ENCODE data around the gene SULT2B1. TPM values are rescaled to one million over a fixed set of nuclear protein-coding genes. Genes with fewer than 3 reads are reported as not detected.

SULT2B1 gene
- total and polyA plus RNA-seq, 2 experiments from 2014 or later, result not detected

DNA sequence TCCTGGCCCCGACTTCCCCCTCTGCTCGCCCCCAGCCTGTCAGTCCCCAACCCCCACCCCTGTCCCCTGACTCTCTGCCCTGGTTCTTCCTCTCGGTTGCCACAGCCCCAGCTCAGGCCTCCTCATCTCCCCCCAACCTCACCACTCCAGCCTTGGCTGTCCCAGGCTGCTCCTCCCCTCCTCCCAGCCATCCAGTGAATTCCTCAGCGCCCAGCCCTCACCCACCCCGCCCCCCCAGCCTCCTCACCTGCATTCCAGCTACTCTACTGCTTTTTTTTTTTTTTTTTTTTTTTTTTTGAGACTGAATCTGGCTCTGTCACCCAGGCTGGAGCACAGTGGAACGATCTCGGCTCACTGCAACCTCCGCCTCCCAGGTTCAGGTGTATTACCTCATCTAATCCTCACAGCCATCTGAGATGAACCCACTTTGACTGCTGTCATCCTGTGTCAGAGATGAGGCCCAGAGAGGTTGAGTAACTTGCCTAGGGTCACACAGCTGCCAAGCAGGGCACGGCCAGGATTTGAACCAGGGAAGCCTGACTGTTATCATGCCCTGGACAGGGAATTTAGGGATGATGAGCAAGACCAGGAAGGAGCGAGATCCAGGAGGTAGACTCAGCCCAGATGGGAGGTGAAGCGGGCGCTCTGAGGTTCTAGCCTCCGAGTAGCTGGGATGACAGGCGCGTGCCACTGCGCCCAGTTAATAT, 2.6 kb downstream of the SULT2B1 start:
- in situ Hi-C loops (cut with MboI), result no loop called here

DNA sequence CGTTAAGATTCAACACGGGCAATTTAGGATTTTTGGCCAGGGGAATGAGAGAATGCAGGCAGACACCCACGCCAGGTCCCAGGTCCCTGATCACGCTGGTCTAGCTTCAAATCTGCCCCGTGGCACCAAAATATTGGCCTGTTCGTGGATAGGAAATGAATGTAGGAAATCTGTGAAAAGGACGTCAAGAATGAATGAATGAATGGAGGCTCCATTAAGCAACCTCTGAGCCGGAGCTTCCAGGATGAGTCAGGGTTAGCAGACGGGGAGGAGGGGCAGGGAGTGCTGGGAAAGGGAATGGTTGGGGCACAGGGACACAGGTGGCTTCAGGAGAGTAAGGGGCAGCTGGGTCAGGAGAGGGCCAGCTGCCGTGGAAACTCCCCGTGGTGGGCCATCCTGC, 4.2 kb downstream of the SULT2B1 start:
- Histone ChIP-seq H3K79me2 (ENCODE audit: insufficient read depth) (no peaks in the 10 kb centered on the region), H3K4me1 (ENCODE audit: insufficient read depth) (peaks cover 14% of the 10 kb centered on the region), H3F3A (ENCODE audit: insufficient read depth) (peaks cover 15% of the 10 kb centered on the region; the same call in 1 of the 2 replicates), H3K27me3 (replicated peaks; ENCODE audit: insufficient read depth) (no peaks in the 10 kb centered on the region), H3K4me2 (ENCODE audit: unreplicated experiment) (peak overlapping the region; percentile 16), H2AFZ (peak overlapping the region; percentile 41), H3K27ac (peak overlapping the region; percentile 63), H3K9ac (0 out of 2 replicates have a peak overlapping the region, but pooled peaks have one; percentile 11), H4K20me1 (ENCODE audit: insufficient read depth) (no peaks in the 10 kb centered on the region), H3K9me2 (ENCODE audit: insufficient read depth) (no peaks in the 10 kb centered on the region), H3K9me3 (ENCODE audit: low read depth) (no peaks in the 10 kb centered on the region), H3K36me3 (ENCODE audit: low read depth) (no peaks in the 10 kb centered on the region), H3K4me3 (no peak overlapping the region)
- peak; percentile 88 for DNase-seq
- in situ Hi-C loops (cut with MboI), result no loop called here
- 14 to 16% methylated on average over 11 of the region's 11 CpGs for WGBS, 2 experiments (ENCODE audit: low coverage in 1 of 2, low lambda C conversion rate in 2 of 2, missing lambda C conversion rate in 2 of 2)
- TF ChIP-seq EZH2phosphoT487 (IDR thresholded peaks at IDR 0.05; ENCODE audit: insufficient read depth, low read depth), result no peak
- no peak for TF ChIP-seq EZH2 (IDR thresholded peaks at IDR 0.05; ENCODE audit: insufficient read depth, poor library complexity, severe bottlenecking)

More for the DNA sequence above, 2.6 kb downstream of the SULT2B1 start:
- Histone ChIP-seq H3K9ac (no peak overlapping the region), H3K27ac (no peak overlapping the region), H3K4me3 (no peak overlapping the region), H3K36me3 (ENCODE audit: low read depth) (no peaks in the 10 kb centered on the region), H3K4me1 (ENCODE audit: insufficient read depth) (peaks cover 14% of the 10 kb centered on the region), H3K4me2 (ENCODE audit: unreplicated experiment) (no peak overlapping the region), H2AFZ (no peak overlapping the region), H3F3A (ENCODE audit: insufficient read depth) (peaks cover 15% of the 10 kb centered on the region; the same call in 1 of the 2 replicates), H3K9me3 (ENCODE audit: low read depth) (no peaks in the 10 kb centered on the region), H4K20me1 (ENCODE audit: insufficient read depth) (no peaks in the 10 kb centered on the region), H3K79me2 (ENCODE audit: insufficient read depth) (no peaks in the 10 kb centered on the region), H3K9me2 (ENCODE audit: insufficient read depth) (no peaks in the 10 kb centered on the region), H3K27me3 (replicated peaks; ENCODE audit: insufficient read depth) (no peaks in the 10 kb centered on the region)
- 86 to 96% methylated on average over 11 to 16 of the region's 16 CpGs for WGBS, 2 experiments (ENCODE audit: low coverage in 1 of 2, low lambda C conversion rate in 2 of 2, missing lambda C conversion rate in 2 of 2)
- DNase-seq, result no peak
- TF ChIP-seq EZH2phosphoT487 (IDR thresholded peaks at IDR 0.05; ENCODE audit: insufficient read depth, low read depth) (no peak), EZH2 (IDR thresholded peaks at IDR 0.05; ENCODE audit: insufficient read depth, poor library complexity, severe bottlenecking) (no peak)

DNA sequence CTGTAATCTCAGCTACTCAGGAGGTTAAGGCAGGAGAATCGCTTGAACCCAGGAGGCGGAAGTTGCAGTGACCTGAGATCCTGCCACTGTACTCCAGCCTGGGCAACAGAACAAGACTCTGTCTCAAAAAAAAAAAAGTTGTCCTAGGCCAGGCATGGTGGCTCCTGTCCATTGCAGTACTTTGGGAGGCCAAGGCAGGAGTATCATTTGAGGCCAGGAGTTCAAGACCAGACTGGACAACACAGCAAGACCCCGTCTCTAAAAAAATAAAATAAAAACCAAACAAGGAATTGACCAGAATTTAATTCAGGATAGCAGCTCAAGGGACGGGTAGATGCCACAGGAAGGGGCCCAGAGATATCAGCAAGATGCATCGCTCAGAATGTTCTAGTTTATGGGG, 4.9 kb downstream of the SULT2B1 start:
- Histone ChIP-seq H3K4me3 (no peak overlapping the region), H3K4me2 (ENCODE audit: unreplicated experiment) (no peak overlapping the region), H4K20me1 (ENCODE audit: insufficient read depth) (no peaks in the 10 kb centered on the region), H3K9me2 (ENCODE audit: insufficient read depth) (no peaks in the 10 kb centered on the region), H3K27me3 (replicated peaks; ENCODE audit: insufficient read depth) (no peaks in the 10 kb centered on the region), H3K9me3 (ENCODE audit: low read depth) (no peaks in the 10 kb centered on the region), H3K4me1 (ENCODE audit: insufficient read depth) (peaks cover 14% of the 10 kb centered on the region), H3K79me2 (ENCODE audit: insufficient read depth) (no peaks in the 10 kb centered on the region), H3F3A (ENCODE audit: insufficient read depth) (peaks cover 15% of the 10 kb centered on the region; the same call in 1 of the 2 replicates), H3K27ac (no peak overlapping the region), H3K9ac (no peak overlapping the region), H3K36me3 (ENCODE audit: low read depth) (no peaks in the 10 kb centered on the region), H2AFZ (no peak overlapping the region)
- no peak for TF ChIP-seq EZH2phosphoT487 (IDR thresholded peaks at IDR 0.05; ENCODE audit: insufficient read depth, low read depth)
- no peak for DNase-seq
- 93 to 97% methylated on average over 5 of the region's 5 CpGs for WGBS, 2 experiments (ENCODE audit: low coverage in 1 of 2, low lambda C conversion rate in 2 of 2, missing lambda C conversion rate in 2 of 2)
- in situ Hi-C loops (cut with MboI), result no loop called here

DNA sequence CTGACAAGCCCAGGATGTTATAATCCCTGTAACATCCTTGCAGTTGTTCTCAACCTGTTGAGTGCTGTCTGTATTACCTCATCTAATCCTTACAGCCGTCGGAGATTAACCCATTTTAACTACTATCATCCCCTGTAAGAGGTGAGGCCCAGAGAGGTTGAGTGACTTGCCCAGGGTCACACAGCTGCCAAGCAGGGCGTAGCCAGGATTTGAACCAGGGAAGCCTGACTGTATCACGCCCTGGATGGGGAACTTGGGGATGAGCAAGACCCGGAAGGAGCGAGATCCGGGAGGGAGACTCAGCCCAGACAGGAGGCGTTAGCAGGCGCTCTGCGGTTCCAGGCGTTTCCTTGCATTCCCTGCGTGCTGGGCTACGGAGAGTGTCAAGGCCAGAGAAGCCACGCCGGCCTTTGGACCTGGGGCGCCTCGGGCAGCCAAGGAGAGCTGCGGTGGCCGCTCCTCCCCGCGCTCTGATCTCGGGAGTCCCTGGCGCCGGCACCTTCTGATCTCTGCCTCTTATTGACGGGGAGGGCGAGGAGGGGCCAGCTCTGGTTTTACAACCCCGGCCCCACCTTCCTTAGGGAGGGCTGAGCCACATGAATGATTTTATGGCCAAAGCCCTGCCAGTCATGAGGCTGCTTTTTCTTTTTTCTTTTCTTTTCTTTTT, 6.2 kb downstream of the SULT2B1 start:
- in situ Hi-C loops (cut with MboI), result no loop called here
- peak overlapping the region; percentile 70 for H3K9ac ChIP-seq
- peak; percentile 92 for DNase-seq

More for the DNA sequence above, 6.2 kb downstream of the SULT2B1 start:
- H3K9me2 ChIP-seq (ENCODE audit: insufficient read depth), result no peaks in the 10 kb centered on the region
- H4K20me1 ChIP-seq (ENCODE audit: insufficient read depth), result no peaks in the 10 kb centered on the region
- TF ChIP-seq EZH2 (IDR thresholded peaks at IDR 0.05; ENCODE audit: insufficient read depth, poor library complexity, severe bottlenecking) (no peak), EZH2phosphoT487 (IDR thresholded peaks at IDR 0.05; ENCODE audit: insufficient read depth, low read depth) (no peak)
- H3K79me2 ChIP-seq (ENCODE audit: insufficient read depth), result no peaks in the 10 kb centered on the region
- H3K4me2 ChIP-seq (ENCODE audit: unreplicated experiment), result peak overlapping the region; percentile 50
- 5 to 7% methylated on average over 27 of the region's 27 CpGs for WGBS, 2 experiments (ENCODE audit: low coverage in 1 of 2, low lambda C conversion rate in 2 of 2, missing lambda C conversion rate in 2 of 2)
- peak overlapping the region; percentile 50 for H3K4me3 ChIP-seq
- H3K27me3 ChIP-seq (replicated peaks; ENCODE audit: insufficient read depth), result no peaks in the 10 kb centered on the region
- H3K27ac ChIP-seq, result peak overlapping the region; percentile 46; the same call in 1 of the 2 replicates
- peaks cover 17% of the 10 kb centered on the region for H3K4me1 ChIP-seq (ENCODE audit: insufficient read depth)
- no peaks in the 10 kb centered on the region for H3K36me3 ChIP-seq (ENCODE audit: low read depth)
- H3F3A ChIP-seq (ENCODE audit: insufficient read depth), result peaks cover 15% of the 10 kb centered on the region; the same call in 1 of the 2 replicates
- no peaks in the 10 kb centered on the region for H3K9me3 ChIP-seq (ENCODE audit: low read depth)
- H2AFZ ChIP-seq, result peak overlapping the region; percentile 85
